Suprapubic skin (tissue), 4 donors: ENCODE data around the gene SLC38A1. TPM values are rescaled to one million over a fixed set of nuclear protein-coding genes. Genes with fewer than 3 reads are reported as not detected.
"Not testable (repeated sequence)": the region's sequence is repeated elsewhere in the genome, so short reads cannot be mapped to it uniquely, and the experiment has no call there.

Source experiments
- DNase-seq, 2 donors: peaks; one replicate each; pipeline ENCODE4 v3.0.0-alpha.2; 2019; ENCODE audit warnings: low spot score in 2 of 2
- H3K27ac ChIP-seq: fragments of 200-600 bp; sonication (generic); one replicate; pipeline ENCODE4 v1.5.1; 2019
- H3K27me3 ChIP-seq: fragments of 200-600 bp; sonication (generic); one replicate; pipeline ENCODE4 v1.5.1; 2019
- H3K36me3 ChIP-seq: fragments of 200-600 bp; sonication (generic); one replicate; pipeline ENCODE4 v1.5.1; 2019
- H3K4me1 ChIP-seq: fragments of 200-600 bp; sonication (generic); one replicate; pipeline ENCODE4 v1.5.1; 2019
- H3K4me3 ChIP-seq: fragments of 200-600 bp; sonication (generic); one replicate; pipeline ENCODE4 v1.5.1; 2019; ENCODE audit warnings: mild to moderate bottlenecking
- H3K9me3 ChIP-seq: fragments of 200-600 bp; sonication (generic); one replicate; pipeline ENCODE4 v1.5.1; 2019
- CTCF ChIP-seq, 2 donors: fragments of 200-600 bp in 1 of 2; fragments of 450-650 bp in 1 of 2; sonication (generic) in 1 of 2; IDR thresholded peaks; one replicate each; pipeline ENCODE4 v1.5.1; 2016 to 2019; ENCODE audit warnings: antibody characterized with exemption in 2 of 2, mild to moderate bottlenecking in 1 of 2, moderate library complexity in 1 of 2
- EP300 ChIP-seq: sonication (generic); formaldehyde crosslinking; IDR thresholded peaks from one replicate; pipeline ENCODE4 v1.6.1; 2017; ENCODE audit warnings: antibody characterized with exemption
- POLR2A ChIP-seq, 2 donors: fragments of 450-650 bp; IDR thresholded peaks; one replicate each; pipeline ENCODE4 v1.6.1; 2017; ENCODE audit warnings: antibody characterized with exemption in 2 of 2, mild to moderate bottlenecking in 2 of 2, moderate library complexity in 2 of 2
- POLR2AphosphoS5 ChIP-seq, 3 donors: sonication (generic); formaldehyde crosslinking; IDR thresholded peaks; one replicate each; pipeline ENCODE4 v1.6.1; 2017; ENCODE audit warnings: antibody characterized with exemption in 3 of 3
- WGBS: methylation state at CpG from one replicate; pipeline ENCODE4 v1.1.5; 2018; 5-methylcytosine and 5-hydroxymethylcytosine counted together
- total RNA-seq, 4 donors: library from RNA; depleted of rRNA; stranded (reverse); fragments of >200 nt; gene quantifications; one replicate each; pipeline ENCODE4 v1.1.0, GENCODE V29; 2016

Gene SLC38A1
- total RNA-seq, 4 donors from 2014 or later: 96.2 to 110 (median 102) TPM

- TF ChIP-seq POLR2A (IDR thresholded peaks at IDR 0.05): no peak
- TF ChIP-seq CTCF (IDR thresholded peaks at IDR 0.05): no peak
- TF ChIP-seq POLR2AphosphoS5 (IDR thresholded peaks at IDR 0.05): no peak
- TF ChIP-seq EP300: no peak
- WGBS: 62% methylated on average over 5 of the region's 5 CpGs
- no peak overlapping the region for H3K27ac ChIP-seq
Measured at GRCh38 chr12:46198913-46199312, 69.9 kb downstream of the SLC38A1 start.

GRCh38 chr12:46197883-46198282 lies 71.0 kb downstream of the SLC38A1 start:
- no peak for DNase-seq
- no peaks in the 10 kb centered on the region for H3K9me3 ChIP-seq
- H3K4me1 ChIP-seq: no peaks in the 10 kb centered on the region
- H3K27ac ChIP-seq: no peak overlapping the region
- no peak overlapping the region for H3K4me3 ChIP-seq
- TF ChIP-seq EP300 (no peak), CTCF (IDR thresholded peaks at IDR 0.05) (no peak), POLR2A (IDR thresholded peaks at IDR 0.05) (no peak), POLR2AphosphoS5 (IDR thresholded peaks at IDR 0.05) (no peak)
- H3K27me3 ChIP-seq: no peaks in the 10 kb centered on the region
- H3K36me3 ChIP-seq: peaks cover 53% of the 10 kb centered on the region
- WGBS: 68% methylated on average over 5 of the region's 5 CpGs

More at GRCh38 chr12:46198913-46199312, 69.9 kb downstream of the SLC38A1 start:
- H3K27me3 ChIP-seq: no peaks in the 10 kb centered on the region
- no peak for DNase-seq
- no peaks in the 10 kb centered on the region for H3K4me1 ChIP-seq
- H3K36me3 ChIP-seq: peaks cover 56% of the 10 kb centered on the region
- no peaks in the 10 kb centered on the region for H3K9me3 ChIP-seq
- no peak overlapping the region for H3K4me3 ChIP-seq

- H3K4me3 ChIP-seq, H3K27me3 ChIP-seq, DNase-seq, H3K9me3 ChIP-seq, H3K36me3 ChIP-seq, H3K27ac ChIP-seq: not testable (repeated sequence)
- peaks cover 11% of the 10 kb centered on the region for H3K4me1 ChIP-seq
- WGBS: 92% methylated on average over 2 of the region's 2 CpGs
Measured at GRCh38 chr12:46190533-46190932, 78.3 kb downstream of the SLC38A1 start.

GRCh38 chr12:46188170-46188569 lies 80.7 kb downstream of the SLC38A1 start:
- Histone ChIP-seq H3K27ac (no peak overlapping the region), H3K36me3 (no peaks in the 10 kb centered on the region), H3K27me3 (no peaks in the 10 kb centered on the region), H3K4me3 (no peak overlapping the region), H3K4me1 (peaks cover 11% of the 10 kb centered on the region), H3K9me3 (no peaks in the 10 kb centered on the region)
- TF ChIP-seq POLR2AphosphoS5 (IDR thresholded peaks at IDR 0.05): no peak
- TF ChIP-seq EP300: no peak
- TF ChIP-seq CTCF (IDR thresholded peaks at IDR 0.05): no peak
- no peak for TF ChIP-seq POLR2A (IDR thresholded peaks at IDR 0.05)
- WGBS: 84% methylated on average over 2 of the region's 2 CpGs
- no peak for DNase-seq

GRCh38 chr12:46187023-46187422 lies 81.8 kb downstream of the SLC38A1 start:
- DNase-seq: no peak
- no peak for TF ChIP-seq CTCF (IDR thresholded peaks at IDR 0.05)
- no peak for TF ChIP-seq POLR2AphosphoS5 (IDR thresholded peaks at IDR 0.05)
- TF ChIP-seq EP300: no peak
- no peak for TF ChIP-seq POLR2A (IDR thresholded peaks at IDR 0.05)
- H3K4me3 ChIP-seq: no peak overlapping the region
- H3K27me3 ChIP-seq: no peaks in the 10 kb centered on the region
- WGBS: 11% methylated on average over 3 of the region's 3 CpGs
- peaks cover 11% of the 10 kb centered on the region for H3K4me1 ChIP-seq
- H3K36me3 ChIP-seq: no peaks in the 10 kb centered on the region
- H3K27ac ChIP-seq: no peak overlapping the region
- no peaks in the 10 kb centered on the region for H3K9me3 ChIP-seq

- TF ChIP-seq EP300: no peak
- TF ChIP-seq POLR2AphosphoS5 (IDR thresholded peaks at IDR 0.05): no peak
- no peak for TF ChIP-seq POLR2A (IDR thresholded peaks at IDR 0.05)
- TF ChIP-seq CTCF (IDR thresholded peaks at IDR 0.05): no peak
Measured at GRCh38 chr12:46186088-46186487, 82.8 kb downstream of the SLC38A1 start.

More at GRCh38 chr12:46186088-46186487, 82.8 kb downstream of the SLC38A1 start:
- no peak overlapping the region for H3K27ac ChIP-seq
- no peaks in the 10 kb centered on the region for H3K36me3 ChIP-seq
- WGBS: 88% methylated on average over 3 of the region's 3 CpGs
- H3K4me1 ChIP-seq: peaks cover 11% of the 10 kb centered on the region
- H3K27me3 ChIP-seq: no peaks in the 10 kb centered on the region
- no peaks in the 10 kb centered on the region for H3K9me3 ChIP-seq
- H3K4me3 ChIP-seq: no peak overlapping the region
- DNase-seq: no peak
